ENCODE measurements around the gene EIF5B.
"Not testable (repeated sequence)": the region's sequence is repeated elsewhere in the genome, so short reads cannot be mapped to it uniquely, and the experiment has no call there.

Gene EIF5B

GRCh38 chr2:99337113-99338028, at the start of gene EIF5B:
Gene EIF5B (plus strand): TSS chr2:99337389. CDS start chr2:99337555, 166 bp downstream.
- peak; percentile 74 to 89 (median 82) for DNase-seq

- no peak for DNase-seq
Measured at GRCh38 chr2:99297994-99298393, 39.2 kb upstream of the EIF5B start.

- DNase-seq, result no peak
Measured at GRCh38 chr2:99299580-99299979, 37.6 kb upstream of the EIF5B start.

GRCh38 chr2:99301097-99301496, 36.1 kb upstream of the EIF5B start, which contains the start of gene LYG1:
Gene LYG1 (minus strand): TSS chr2:99301197. CDS start chr2:99295670, 5,527 bp downstream.
- DNase-seq, result not testable (repeated sequence)

GRCh38 chr2:99317161-99317872, 19.9 kb upstream of the EIF5B start:
- DNase-seq, result no peak

- DNase-seq, result not testable (repeated sequence)
Measured at GRCh38 chr2:99317873-99318200, 19.4 kb upstream of the EIF5B start.

- DNase-seq, result no peak
Measured at GRCh38 chr2:99325384-99325783, 11.8 kb upstream of the EIF5B start.

GRCh38 chr2:99335911-99336803, 1.0 kb upstream of the EIF5B start, which contains the start of gene TXNDC9:
Gene TXNDC9 (minus strand): TSS chr2:99336333. CDS start chr2:99333210, 3,123 bp downstream.
- DNase-seq, result peak; percentile 89 to 94 (median 92)

- no peak for DNase-seq
Measured at GRCh38 chr2:99336804-99337112, 431 bp upstream of the EIF5B start.

- DNase-seq, result no peak
Measured at GRCh38 chr2:99338029-99338585, 918 bp downstream of the EIF5B start.

GRCh38 chr2:99340669-99341236, 3.6 kb downstream of the EIF5B start:
- no peak for DNase-seq

GRCh38 chr2:99342536-99342935, 5.3 kb downstream of the EIF5B start:
- no peak for DNase-seq

GRCh38 chr2:99345446-99345845, 8.3 kb downstream of the EIF5B start:
- not testable (repeated sequence) for DNase-seq

GRCh38 chr2:99346218-99346617, 9.0 kb downstream of the EIF5B start:
- no peak for DNase-seq

GRCh38 chr2:99348173-99348572, 11.0 kb downstream of the EIF5B start:
- no peak for DNase-seq

- DNase-seq, result no peak
Measured at GRCh38 chr2:99350194-99350593, 13.0 kb downstream of the EIF5B start.

- DNase-seq, result no peak
Measured at GRCh38 chr2:99354070-99354469, 16.9 kb downstream of the EIF5B start.

GRCh38 chr2:99354825-99355224, 17.6 kb downstream of the EIF5B start:
- not testable (repeated sequence) for DNase-seq

GRCh38 chr2:99356853-99357252, 19.7 kb downstream of the EIF5B start:
- no peak for DNase-seq

- DNase-seq, result no peak
Measured at GRCh38 chr2:99365661-99366060, 28.5 kb downstream of the EIF5B start.

GRCh38 chr2:99368854-99369253, 31.7 kb downstream of the EIF5B start:
- not testable (repeated sequence) for DNase-seq

- DNase-seq, result no peak
Measured at GRCh38 chr2:99373144-99373543, 36.0 kb downstream of the EIF5B start.
